ENCODE data around the gene KLHL29. TPM values are rescaled to one million over a fixed set of nuclear protein-coding genes. Genes with fewer than 3 reads are reported as not detected.

KLHL29 gene
- total RNA-seq, 1 experiment from 2014 or later, result 4.3 TPM

DNA sequence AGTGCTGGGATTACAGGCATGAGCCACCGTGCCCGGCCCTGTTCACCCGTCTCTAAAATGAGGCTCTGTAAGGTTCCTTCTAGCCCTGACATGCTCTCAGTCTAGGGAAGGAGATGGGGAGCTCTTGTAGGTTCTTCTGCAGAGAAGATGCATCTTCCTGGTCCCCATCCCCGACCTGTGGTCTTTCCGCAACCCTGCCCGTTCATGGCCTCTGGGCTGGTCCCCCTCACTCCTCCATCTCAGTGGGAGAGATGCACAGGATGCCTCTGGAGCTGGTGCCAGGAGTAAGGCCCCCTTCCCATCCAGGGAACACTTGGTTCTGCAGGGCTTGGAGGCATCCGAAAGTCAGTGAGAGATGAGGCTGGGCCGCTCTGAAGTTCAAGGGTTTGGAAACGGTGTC is 212.7 kb downstream of the KLHL29 start:
- no peak for DNase-seq (ENCODE audit: extremely low read depth, low read depth)

GRCh38 chr2:23599006-23599405 is 214.0 kb downstream of the KLHL29 start:
- no peak for DNase-seq (ENCODE audit: extremely low read depth, low read depth)

- DNase-seq (ENCODE audit: extremely low read depth, low read depth), result no peak
These were observed 214.7 kb downstream of the KLHL29 start for GRCh38 chr2:23599667-23600066.

GRCh38 chr2:23600346-23600745 is 215.4 kb downstream of the KLHL29 start:
- DNase-seq (ENCODE audit: extremely low read depth, low read depth), result no peak

DNA sequence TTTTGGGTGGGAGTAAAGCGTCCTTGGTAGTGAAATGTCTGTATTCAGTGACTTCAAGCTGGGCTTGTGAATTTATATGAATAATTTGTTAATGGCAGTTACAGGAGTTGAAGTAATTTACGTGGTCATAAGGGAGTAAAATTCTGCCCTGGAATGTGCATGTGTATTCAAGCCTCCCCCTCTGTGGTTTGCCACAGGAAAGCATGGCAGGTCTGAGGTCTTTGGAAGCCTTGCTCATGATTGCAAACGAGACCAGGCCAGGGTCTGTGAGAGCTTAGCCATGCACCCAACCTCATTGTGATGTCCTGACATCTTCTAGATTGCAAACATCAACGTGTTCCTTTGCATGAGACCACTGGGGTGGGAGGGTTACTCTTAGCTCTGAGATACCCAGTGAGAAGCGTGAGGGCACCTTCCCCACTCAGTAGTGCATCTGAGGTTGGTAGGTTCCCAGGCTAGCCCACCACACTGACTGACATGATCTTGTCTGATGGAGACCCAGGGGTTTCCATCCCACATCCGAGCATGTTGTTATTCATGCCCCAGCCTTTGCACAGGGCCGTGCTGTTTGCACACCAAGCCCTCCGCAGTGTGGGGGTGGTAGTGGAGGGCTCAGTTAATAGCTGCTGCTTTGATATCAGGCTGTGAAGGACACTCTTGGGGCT is 216.5 kb downstream of the KLHL29 start:
- DNase-seq (ENCODE audit: extremely low read depth, low read depth), result no peak

GRCh38 chr2:23602116-23602515 is 217.1 kb downstream of the KLHL29 start:
- DNase-seq (ENCODE audit: extremely low read depth, low read depth), result no peak

DNA sequence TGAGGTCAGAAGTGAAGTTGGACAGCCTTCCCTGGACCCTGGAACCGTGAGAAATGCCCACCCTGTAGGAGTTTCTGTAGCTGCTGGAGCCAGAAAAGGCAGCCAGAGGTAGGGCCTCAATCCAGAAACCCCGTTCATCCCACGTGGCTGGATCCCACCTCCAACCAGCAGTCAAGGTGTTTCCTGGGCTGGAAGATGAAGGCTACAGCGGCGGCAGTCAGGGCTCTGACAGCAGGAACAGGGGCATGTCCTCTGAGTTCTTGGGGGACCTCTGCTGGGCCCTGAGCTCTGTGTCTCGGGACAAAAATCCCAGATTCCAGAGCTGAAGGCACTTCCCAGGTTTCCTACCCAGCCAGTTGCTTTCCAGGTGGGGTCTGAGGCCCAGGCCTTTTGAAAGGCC is 218.2 kb downstream of the KLHL29 start:
- no peak for DNase-seq (ENCODE audit: extremely low read depth, low read depth)

GRCh38 chr2:23603581-23603980 is 218.6 kb downstream of the KLHL29 start:
- DNase-seq (ENCODE audit: extremely low read depth, low read depth), result no peak

DNA sequence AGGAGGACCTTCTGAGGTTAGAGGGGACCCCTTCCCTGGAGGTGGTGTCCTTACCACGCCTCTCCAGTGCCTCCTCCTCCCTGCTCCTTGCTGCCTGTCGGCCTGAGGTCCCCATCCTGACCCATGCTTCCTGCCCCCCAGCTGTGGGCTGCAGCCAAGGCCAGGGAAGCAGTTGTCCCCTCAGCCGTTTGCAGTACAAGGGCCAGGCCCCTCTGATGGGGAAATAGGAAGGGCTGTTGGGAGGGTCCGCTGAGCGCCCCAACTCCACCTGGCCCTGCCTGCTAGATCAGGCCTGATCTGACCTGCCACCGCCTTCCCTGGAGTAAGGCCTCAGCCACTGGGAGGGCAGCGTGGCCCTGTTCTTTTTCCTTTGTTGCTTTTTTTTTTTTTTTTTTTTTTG is 219.8 kb downstream of the KLHL29 start:
- no peak for DNase-seq (ENCODE audit: extremely low read depth, low read depth)

- DNase-seq (ENCODE audit: extremely low read depth, low read depth), result no peak
These were observed 220.3 kb downstream of the KLHL29 start for GRCh38 chr2:23605236-23605635.

GRCh38 chr2:23606196-23606595 is 221.2 kb downstream of the KLHL29 start:
- DNase-seq (ENCODE audit: extremely low read depth, low read depth), result no peak

DNA sequence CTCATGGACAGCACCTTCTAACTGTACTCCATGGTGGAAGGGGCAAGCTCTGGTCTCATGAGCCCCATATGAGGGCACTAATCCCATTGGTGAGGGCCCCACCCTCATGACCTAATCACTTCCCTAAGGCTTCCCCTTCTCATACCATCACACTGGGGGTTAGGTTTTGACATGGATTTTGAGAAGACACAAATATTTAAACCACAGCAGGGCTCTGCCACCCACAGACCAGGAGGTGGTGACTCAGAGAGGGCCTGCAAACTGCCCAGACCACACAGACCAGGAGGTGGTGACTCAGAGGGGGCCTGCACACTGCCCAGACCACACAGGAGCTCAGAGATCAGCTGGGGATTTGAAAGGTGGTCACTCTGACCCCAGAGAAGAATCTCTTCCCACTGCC is 222.0 kb downstream of the KLHL29 start:
- DNase-seq (ENCODE audit: extremely low read depth, low read depth), result no peak

GRCh38 chr2:23607925-23608324 is 222.9 kb downstream of the KLHL29 start:
- DNase-seq (ENCODE audit: extremely low read depth, low read depth), result no peak

- DNase-seq (ENCODE audit: extremely low read depth, low read depth), result no peak
These were observed 224.3 kb downstream of the KLHL29 start for GRCh38 chr2:23609254-23609653.

DNA sequence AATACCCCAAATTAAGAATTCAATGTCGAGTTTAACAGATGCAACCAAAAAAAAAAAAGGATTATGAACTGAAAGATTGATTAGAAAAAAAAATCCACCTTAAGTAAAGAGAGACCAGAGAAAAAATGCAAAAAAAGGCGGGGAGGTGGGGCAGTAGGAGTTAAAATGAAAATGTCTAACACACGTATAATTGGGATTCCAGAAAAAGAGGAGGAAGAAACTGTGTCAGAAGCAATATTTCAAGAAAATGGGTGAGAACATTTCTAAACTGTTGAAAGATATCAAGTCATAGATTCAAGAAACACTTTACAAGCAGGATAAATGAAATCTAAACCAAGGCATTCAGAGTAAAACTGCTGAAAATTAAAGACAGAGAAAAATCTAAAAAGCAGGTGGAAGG is 226.9 kb downstream of the KLHL29 start:
- DNase-seq (ENCODE audit: extremely low read depth, low read depth), result no peak

- DNase-seq (ENCODE audit: extremely low read depth, low read depth), result no peak
These were observed 229.7 kb downstream of the KLHL29 start for GRCh38 chr2:23614701-23615100.

- no peak for DNase-seq (ENCODE audit: extremely low read depth, low read depth)
These were observed 230.4 kb downstream of the KLHL29 start for GRCh38 chr2:23615216-23616020.

- DNase-seq (ENCODE audit: extremely low read depth, low read depth), result no peak
These were observed 231.7 kb downstream of the KLHL29 start for GRCh38 chr2:23616630-23617029.

- no peak for DNase-seq (ENCODE audit: extremely low read depth, low read depth)
These were observed 232.3 kb downstream of the KLHL29 start for GRCh38 chr2:23617167-23617810.

DNA sequence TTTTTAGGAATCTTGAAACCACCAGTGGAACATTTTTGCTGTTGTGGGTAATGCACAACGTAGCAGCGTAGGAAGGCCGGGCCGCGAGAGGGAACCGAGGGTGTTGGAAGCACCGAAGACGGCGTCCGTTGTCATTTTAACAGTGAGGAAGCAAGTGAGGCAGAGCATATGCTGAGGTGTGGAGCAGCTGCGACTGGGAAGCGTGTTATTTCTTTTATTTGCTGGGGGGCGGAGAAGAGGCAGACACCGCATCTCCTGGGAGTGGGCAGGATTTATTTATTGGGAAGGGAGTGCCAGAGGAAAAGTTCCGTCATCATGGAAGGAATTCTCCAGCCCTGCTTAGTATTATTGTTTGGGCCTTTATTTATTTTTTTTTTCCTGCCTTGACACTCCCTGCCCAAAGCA is 232.8 kb downstream of the KLHL29 start:
- no peak for DNase-seq (ENCODE audit: extremely low read depth, low read depth)

GRCh38 chr2:23618265-23618664 is 233.3 kb downstream of the KLHL29 start:
- no peak for DNase-seq (ENCODE audit: extremely low read depth, low read depth)
